HG02571 (cell line): ENCODE results near the gene CD47.

Experiments
- ATAC-seq: cut with Tn5 transposase; IDR thresholded peaks from one replicate; pipeline ENCODE4 v1.9.1; 2021; ENCODE audit warnings: mild to moderate bottlenecking, moderate library complexity; ENCODE audit not compliant: unreplicated experiment

Gene CD47

DNA sequence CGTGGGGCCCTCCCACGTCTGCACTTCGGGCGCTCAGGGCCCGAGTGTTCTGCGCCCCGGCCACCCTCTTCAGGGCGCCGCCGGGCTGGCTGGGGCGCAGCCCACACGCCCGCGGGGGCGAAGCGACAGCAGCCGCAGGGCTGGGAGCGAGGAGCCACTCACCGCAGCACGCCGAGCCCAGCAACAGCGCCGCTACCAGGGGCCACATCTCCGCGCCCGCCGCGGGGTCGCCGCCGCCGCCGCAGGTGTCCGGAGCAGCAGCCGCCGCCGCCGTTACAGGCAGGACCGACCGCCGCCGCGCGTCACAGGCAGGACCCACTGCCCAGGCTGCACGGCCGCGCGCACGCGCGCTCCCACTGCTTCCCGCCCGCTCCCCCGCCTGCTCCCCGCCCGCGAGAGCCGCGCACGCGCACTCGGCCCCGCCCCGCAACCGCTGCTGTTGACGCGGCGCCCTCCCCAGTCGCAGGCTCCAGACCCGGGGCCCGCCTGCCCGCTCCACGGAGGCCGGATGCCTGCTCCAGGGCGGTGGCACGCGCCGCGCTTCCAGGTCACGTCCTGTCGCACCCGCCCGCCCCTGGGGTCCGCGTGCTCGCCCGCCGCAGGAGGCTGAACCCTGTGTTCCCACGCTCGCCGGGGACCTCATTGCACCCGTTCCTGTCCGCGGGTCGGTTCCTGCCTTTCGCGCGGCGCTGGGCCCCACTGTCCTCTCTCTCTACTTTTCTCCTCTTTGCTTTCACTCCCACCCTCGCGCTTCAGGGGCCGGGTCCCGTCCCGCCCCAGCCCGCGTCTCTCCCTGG is at the start of gene CD47:
Gene CD47, minus strand, starts transcription at position 331 of the 797 bp plus-strand sequence. Its CDS starts 123 bp downstream, at position 208.
- ATAC-seq = peak; percentile 70

DNA sequence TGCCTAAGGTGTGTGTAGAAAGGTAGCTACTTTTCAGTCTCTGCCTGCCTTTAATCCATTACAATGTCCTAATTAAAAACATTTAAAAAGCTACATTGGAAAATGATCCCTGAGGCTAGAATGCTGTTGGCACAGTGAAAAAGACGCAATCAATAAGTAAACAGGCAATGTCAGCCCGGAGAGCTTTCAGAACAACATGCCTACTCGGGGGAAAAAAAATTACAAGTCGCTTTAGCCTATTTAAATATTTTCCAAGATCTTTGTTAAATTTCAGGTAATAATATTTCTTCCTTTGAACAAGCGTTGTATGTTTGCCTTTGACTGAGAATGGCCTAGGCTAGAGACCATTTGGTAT is 46.6 kb upstream of the CD47 start:
- ATAC-seq = no peak

DNA sequence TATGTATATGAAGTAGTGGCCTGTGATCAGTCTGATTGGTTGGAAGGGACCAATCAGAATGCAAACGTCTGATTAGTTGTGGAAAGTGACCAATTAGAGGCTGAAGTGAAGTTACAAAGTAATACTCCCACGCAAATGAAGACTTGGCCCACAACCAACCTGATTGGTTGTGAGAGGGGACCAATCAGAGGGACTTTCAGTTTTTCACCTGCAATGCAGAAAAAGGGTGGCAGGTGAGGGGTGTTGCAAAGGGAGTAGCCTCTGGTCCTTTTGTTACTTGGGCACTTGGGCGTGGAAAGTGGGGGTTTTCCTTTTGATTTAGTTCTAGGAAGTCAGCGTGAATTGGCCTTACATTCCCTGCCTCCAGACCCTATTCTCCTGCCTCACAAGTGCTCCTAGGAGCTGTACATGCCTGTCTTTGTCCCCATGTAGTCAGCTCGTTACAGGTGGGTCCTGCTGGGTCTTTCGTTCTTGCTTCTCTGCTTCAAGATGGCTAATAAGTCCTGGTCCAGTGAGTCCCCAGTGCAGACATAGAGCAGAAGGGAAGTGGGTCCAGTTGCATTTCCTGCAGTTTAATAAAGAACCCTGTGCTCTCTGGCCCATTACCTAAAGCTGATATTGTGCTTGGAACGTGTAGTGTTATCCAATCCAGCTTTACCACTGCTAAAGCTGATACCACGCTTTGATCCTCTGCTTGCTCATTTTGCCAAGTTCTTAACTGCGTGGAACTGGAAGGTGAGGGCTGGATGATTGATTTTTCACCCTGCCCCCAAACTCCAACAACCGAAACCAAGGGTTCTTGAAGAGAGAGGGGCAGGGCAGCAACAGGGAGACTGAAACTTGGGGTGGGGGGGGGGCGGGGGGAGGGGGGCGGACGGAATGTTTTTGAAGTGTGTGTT is 46.0 kb upstream of the CD47 start:
- no peak for ATAC-seq

DNA sequence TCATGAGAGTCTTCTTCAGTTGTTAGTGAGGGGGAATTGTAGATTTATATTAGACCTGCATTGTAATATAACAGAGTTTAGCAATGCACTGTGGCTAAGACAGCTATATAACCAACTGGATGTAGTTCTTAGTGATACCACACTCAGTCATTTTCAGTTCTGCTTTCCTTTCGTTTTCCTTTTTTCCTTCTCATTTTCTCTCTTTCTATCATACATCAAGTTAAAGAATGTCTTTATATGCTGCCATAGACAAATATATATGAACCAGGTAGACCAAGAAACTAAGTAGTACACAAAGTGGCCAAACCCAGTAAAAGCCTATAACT is 43.7 kb upstream of the CD47 start:
- ATAC-seq = no peak

DNA sequence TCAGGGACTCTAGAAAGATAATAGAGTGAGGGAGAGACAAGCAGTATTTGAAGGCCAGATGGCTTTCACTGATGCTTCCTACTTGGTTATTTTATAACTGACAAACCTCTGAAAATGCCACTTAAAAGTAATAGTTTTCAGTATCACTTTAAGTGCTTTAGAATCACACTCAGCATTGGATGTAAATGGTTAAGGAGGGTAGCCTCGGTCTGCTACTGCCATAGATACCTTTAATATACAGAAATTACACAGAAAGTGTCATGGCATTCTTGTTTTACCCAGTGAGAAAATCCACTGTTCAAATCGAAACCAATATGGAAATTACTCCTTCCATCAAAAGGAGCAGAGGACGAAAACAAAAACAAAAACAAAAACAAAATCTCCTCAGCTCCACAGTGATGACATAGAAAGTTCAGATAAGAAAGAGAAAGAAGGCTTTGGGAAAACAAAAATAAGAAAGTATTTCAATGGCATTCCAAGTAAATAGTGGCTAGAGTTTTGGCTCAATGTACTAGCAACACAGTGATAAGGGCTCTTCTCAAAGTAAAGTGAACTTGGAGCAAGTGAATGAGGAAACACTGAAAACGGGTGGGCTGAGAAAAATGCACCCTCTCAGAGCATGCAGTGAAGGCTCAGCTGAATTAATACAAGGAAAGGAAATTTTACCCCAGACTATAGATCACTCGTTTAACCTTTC is 43.2 kb upstream of the CD47 start:
- no peak for ATAC-seq

DNA sequence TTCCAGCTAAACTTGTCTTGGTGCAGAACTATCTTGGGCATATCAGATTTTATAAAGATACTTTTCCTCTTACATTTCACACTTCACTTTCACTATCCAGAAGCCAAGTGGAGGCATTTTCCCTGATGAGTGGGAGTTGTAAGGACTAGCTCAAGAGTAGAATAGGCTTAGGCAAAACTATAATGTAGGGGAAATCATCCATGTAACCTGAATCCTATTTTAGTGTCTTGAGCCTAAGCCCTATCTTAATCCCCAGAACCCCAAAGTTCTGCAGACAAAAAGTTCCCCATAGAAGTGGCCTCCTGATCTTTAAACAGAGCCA is 42.2 kb upstream of the CD47 start:
- no peak for ATAC-seq

DNA sequence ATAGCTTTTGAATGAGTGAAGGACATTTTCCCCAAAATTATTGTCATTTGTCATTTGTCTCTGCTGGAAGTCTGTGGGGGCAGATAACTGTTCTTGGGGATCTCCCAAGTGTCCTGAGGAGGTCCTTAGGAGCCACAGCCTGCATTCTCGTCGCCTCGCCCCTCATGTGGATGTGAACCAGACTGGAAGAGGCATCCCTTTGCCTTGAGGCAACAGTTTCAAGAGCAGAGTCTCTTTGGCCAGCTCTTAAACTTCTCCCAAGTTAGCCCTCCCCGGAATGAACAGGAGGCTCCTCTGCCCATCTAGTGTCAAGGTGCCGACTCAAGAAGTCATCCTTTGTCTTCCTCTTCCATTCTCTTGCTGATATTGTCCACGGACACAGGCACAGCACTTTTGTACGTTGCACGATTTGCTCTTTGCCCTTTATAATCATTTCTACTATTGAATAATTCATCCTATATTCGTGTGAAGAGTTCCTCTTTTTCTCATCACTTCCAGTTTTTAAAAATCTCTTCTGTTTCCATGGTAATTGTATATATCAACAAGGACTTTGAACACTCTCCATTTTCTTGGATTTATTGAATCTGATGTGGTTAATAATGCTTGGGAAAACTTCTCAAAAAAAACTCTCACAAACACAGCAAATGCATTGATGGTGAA is 40.8 kb upstream of the CD47 start:
- ATAC-seq = no peak

DNA sequence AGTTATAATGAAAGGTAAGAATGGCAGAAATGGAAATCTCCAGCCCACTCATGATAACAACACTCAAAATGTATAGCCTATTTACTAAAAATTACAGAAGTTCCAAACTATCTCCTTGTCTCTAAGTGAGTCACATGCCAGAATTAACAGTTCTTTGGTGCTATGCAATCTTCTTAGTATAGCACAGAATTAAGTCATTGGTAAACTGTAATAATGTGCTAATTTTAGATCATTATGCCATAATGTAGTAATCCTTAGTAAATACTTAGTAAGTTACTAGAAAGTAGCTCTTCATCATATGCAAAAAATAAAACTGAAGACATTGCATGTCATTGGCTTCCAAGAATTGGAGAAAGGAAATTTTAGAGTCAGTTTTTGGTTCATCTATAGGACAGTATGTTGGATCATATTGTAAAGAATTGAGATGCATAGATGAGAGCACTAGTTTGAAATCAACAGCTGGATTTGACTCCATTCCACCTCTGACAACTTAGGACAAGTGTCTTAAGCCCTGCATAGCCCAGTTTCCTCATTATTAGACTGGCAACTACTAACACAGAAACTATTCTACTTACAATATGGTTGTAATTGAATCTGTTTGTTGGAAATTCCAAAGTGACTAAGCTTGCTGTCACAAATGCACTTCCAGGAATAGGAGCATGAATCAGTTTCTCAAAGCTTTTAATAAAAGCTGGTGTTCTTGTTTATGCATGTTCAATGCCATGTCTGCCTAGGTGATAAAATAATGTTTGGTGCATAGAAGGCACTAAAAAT is 40.1 kb upstream of the CD47 start:
- ATAC-seq = no peak

DNA sequence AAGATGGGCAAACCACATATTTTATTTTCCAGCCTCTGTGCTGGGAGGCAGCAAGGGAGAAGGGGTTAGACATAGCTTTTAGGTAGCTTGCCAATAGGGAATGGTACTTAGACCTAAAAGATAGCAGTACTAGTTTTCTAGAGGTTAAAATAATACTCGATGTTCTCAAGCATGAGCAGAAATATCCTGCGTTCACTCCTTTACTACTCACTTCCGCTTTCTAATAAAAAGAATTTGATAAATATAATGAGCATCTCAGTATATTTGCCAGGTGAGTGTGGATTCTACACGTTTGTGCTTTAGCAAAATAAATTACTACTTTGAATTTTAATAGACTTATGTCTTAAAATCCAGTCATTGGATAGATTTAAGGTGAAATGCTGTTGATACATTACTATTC is 39.4 kb upstream of the CD47 start:
- no peak for ATAC-seq

DNA sequence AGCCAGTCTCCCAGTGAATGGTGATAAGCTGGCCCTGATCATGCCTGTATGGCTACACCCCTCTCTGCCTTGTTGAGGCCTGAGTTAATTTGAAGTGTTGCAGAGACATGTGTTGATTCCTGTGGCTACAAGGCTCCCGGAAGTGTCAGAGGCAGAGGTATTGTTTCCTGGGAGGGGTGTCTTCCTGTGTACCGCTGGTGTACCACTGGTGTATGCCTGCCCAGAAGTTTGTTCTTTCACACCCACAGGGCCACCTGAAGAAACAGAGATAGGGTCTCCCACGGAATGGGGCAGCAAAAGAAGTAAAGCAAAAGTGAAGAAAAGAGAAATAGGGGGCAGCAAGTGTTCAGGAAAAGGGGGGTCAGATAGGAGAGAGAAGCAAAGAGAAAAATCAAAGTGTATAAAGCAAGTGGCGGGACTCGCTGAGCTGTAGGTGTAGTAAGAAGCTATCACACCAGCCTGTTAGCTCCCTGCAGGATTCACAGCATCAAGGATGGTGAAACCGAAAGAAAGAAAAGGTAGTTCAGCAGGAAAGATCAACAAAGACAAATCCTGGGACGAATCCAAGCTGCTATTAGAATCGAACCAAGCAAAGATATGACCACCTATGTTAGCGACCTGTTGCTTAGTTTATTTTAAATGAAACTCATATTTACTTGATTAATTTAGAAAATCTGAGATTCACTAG is 36.6 kb upstream of the CD47 start:
- ATAC-seq = no peak

DNA sequence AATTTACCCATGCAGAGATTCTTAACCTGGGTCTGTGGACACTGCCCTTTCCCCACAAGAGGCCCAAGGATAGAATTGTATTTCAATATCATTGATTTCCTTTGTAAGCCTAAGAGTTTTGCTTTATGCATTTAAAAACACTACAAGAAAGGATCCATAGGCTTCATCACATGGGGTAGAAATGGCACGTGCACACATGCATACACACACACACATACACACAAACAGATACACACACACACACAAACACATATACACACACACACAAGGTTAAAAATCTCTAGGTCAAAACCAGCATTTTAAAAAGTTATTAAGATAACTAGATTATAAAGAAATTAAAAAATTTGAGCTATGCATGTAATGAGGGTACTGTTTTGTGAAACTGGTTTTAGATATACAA is 35.5 kb upstream of the CD47 start:
- ATAC-seq = no peak

DNA sequence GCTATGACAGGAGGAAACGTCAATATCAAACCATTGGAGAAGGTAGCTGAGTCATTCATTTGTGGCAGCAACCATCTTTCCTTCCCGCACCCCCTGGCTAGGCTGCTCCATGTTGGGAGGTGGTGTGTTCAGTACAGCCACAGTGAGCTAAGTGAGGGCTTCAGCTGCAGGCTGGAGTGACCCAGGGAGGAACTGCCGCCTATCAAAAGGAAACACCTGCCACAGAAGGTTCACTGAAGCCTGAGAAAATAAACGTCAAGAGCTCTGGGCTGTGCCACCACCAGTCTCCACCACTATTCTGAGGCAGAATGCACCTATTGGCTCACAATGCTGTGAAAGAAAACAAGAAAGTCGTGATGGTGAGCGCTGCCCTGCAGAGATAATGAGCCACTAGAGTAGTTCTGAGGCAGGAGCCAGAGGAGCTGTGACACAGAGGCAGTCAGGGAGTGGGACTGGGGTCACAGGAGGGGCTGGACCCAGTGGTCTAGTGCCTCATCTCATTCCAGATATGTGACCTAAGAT is 34.8 kb upstream of the CD47 start:
- peak; percentile 52 for ATAC-seq

DNA sequence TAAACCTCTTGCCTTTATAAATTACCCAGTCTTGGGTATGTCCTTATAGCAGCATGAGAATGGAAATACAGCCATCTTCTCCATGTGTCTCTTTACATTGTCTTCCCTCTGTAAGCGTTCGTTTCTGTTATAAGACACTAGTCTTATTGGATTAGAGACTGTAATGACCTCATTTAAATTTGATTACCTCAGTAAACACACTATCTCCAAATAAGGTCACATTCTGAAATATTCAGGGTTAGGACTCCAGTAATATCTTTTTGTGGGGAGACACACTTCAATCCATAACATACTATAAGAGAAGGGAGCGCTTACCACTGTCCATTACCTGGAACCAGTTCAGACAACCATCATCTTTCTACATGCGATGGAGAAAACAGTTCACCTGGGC is 34.3 kb upstream of the CD47 start:
- ATAC-seq = no peak

DNA sequence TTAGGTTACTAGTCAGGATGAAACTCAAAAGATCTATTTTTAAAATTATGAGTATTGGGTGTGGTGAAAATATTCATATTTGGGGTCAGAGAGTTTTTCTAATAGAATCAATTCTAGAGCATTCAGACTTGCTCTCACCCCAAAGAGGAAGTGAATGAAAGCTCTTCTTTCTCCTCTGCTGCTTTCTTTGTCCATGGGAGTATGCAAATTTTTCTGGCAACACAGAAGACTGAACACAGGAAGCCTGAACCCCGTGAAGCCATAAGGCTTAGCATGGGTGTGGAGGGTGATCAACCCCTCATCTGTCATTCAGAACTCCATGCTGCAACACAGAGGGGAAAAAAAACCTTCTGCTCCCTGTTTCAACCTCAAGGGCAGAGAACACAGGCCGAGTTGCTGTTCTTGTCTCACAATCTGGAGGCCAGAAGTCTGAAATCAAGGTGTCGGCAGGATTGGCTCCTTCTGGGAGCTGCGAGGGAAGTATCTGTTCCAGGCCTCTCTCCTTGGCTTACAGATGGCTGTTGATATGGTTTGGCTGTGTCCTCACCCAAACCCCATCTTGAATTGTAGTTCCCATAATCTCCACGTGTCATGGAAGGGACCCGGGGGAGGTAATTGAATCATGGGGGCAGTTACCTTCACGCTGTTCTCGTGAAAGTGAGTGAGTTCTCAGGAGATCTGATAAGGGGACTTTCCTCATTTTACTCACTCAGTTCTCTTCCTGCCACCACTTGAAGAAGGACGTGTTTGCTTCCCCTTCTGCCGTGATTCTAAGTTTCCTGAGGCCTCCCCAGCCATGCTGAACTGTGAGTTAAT is 33.7 kb upstream of the CD47 start:
- ATAC-seq = peak; percentile 82

DNA sequence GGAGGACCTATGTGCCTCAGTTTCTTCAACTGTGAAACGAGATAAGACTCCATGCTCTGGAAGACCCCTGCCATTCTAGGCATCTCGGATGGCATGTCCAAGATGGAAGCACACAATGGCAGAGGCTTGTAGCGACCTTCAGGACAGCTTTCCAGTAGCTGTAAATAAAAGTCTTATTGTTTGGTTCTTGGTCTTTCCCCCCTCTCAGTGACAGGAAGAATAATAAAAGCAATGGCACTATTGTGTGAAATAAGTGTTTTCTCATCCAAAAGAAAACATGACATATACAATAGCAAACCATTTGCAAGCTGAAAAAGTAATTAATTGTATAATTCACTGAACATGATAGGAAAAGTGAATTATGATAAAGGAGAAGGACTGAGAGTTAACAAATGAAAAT is 32.5 kb upstream of the CD47 start:
- no peak for ATAC-seq

DNA sequence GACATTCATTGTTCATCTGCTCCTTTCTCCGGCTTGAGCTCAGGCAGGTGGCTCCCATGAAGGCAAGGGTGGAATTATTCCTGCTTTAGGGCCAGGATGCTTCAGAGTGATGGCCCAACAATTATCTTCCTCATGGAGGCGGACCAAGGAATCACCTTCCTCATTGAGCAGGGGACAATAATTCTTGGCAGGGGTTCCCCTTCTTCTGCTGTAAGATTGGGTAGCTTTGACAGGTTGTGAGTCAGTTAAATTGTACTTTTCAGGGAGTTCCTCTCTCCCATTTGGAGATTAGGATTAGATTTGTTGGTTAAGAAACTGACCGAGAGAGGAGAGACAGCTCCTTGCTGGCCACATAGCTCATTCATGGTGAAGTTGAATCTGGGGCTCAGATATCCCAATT is 31.4 kb upstream of the CD47 start:
- no peak for ATAC-seq

DNA sequence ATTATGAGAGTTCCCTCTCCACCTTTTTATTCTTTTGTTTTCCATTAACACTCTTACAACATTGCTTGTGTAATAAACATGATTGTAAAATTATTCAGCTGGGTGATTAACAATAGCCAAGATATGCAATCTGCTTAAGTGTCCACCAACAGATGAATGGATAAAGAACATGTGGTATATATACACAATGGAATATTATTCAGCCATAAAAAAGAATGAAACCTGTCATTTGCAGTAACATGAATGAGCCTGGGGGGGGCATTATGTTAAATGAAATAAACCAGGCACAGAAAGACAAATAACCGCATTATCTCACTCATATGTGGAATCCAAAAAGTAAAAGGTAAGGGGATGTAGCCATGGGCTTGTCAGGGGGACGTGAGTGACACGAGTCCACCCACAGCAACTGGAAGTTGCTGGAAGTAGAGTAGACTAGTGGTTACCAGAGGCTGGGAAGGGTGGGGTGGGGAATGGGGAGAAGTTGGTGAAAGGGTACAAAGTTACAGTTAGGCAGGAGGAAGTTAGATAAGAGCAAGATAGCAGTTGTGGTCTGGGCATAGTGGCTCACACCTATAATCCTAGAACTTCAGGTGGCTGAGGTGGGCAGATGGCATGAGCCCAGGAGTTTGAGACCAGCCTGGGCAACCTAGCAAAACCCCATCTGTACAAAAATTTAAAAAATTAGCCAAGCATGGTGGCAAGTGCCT is 28.7 kb upstream of the CD47 start:
- no peak for ATAC-seq

DNA sequence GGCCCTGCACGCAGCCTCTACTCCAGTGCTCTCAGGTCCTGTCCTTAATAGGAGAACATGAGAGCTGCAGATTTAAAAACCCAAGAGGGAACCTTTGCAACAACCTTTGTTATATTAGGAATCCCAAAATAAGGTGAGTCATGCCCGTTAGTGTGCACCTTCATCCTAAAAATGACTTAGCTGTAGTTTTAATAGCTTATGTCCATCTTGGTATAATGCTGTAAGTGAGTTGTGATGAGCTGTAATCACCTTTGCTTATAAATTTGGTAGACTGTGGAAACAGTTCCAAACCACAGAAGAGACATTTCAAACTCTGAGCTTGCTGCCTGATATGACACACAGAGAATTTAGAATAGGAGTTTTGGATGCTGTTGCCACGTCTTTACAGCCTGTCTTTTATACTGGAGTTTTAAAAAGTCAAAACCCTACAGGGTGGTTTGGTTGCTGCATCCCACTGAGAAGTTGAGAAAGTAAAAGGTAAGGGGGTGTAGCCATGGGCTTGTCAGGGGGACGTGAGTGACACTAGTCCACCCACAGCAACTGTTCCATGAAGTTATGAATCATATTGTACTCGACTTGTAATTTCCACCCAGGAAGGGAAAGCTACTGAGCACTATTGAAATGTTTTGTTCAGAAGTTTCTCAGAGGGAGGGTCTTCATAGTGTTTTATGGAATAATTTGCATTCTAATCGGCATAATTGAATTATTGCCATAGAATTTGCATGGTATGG is 27.4 kb upstream of the CD47 start:
- ATAC-seq = no peak
